OCI-LY3 (cell line): ENCODE data around the gene ZNF593OS.

Experiments used
- EZH2phosphoT487 ChIP-seq: fragments of 200-600 bp; shearing (Covaris generic); IDR thresholded peaks from 2 replicates; pipeline ENCODE4 v1.6.1; 2018; ENCODE audit warnings: antibody characterized with exemption, mixed run types, low read depth
- TF ChIP-seq, protein P1 (sequence below): fragments of 200-600, 300-600 bp; sonication (generic); IDR thresholded peaks from 2 replicates; pipeline ENCODE4 v1.5.1; 2014; ENCODE audit warnings: antibody characterized with exemption, low read length, low read depth

DNA sequence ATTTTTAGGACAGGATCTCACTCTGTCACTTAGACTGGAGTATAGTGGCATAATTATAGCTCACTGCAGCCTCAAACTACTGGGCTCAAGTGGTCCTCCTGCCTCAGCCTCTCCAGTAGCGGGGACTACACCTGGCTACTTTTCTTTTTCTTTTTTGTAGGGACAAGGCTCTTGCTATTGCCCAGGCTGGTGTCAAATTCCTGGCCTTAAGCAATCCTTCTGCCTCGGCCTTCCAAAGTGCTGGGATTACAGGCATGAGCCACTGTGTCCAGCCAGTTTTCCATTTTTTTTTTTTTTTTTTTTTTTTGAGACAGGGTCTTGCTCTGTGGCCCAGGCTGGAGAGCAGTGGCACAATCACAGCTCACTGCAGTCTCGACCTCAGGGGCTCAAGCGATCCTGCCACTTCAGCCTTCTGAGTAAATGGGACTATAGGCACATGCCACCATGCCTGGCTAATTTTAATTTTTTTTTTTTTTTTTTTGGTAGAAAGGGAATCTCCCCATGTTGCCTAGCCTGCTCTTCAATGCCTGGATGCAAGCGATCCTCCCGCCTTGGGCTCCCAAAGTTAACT is 41.8 kb upstream of the ZNF593OS start:
- TF ChIP-seq, protein P1, sequence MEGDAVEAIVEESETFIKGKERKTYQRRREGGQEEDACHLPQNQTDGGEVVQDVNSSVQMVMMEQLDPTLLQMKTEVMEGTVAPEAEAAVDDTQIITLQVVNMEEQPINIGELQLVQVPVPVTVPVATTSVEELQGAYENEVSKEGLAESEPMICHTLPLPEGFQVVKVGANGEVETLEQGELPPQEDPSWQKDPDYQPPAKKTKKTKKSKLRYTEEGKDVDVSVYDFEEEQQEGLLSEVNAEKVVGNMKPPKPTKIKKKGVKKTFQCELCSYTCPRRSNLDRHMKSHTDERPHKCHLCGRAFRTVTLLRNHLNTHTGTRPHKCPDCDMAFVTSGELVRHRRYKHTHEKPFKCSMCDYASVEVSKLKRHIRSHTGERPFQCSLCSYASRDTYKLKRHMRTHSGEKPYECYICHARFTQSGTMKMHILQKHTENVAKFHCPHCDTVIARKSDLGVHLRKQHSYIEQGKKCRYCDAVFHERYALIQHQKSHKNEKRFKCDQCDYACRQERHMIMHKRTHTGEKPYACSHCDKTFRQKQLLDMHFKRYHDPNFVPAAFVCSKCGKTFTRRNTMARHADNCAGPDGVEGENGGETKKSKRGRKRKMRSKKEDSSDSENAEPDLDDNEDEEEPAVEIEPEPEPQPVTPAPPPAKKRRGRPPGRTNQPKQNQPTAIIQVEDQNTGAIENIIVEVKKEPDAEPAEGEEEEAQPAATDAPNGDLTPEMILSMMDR, result no peak
- no peak for TF ChIP-seq EZH2phosphoT487
